Mucosa of descending colon (tissue), 3 donors: ENCODE results near the gene CRIP1. TPM values are rescaled to one million over a fixed set of nuclear protein-coding genes. Genes with fewer than 3 reads are reported as not detected.

Experiments
- ATAC-seq: fragments of 200-7000 bp; cut with Tn5 transposase; one replicate; pipeline ENCODE4 v1.9.1; 2020; ENCODE audit warnings: mild to moderate bottlenecking, moderate library complexity
- DNase-seq, 3 donors: peaks; one replicate each; pipeline ENCODE4 v3.0.0-alpha.2; 2020
- H3K36me3 ChIP-seq: fragments of 200-600 bp; one replicate; pipeline ENCODE4 v1.8.0; 2021; ENCODE audit warnings: low read depth, mild to moderate bottlenecking
- H3K4me1 ChIP-seq: fragments of 200-600 bp; one replicate; pipeline ENCODE4 v1.8.0; 2021; ENCODE audit warnings: low read depth, mild to moderate bottlenecking
- H3K4me3 ChIP-seq: fragments of 200-600 bp; one replicate; pipeline ENCODE4 v1.8.0; 2021; ENCODE audit warnings: mild to moderate bottlenecking
- H3K9me3 ChIP-seq: fragments of 200-600 bp; one replicate; pipeline ENCODE4 v1.8.0; 2021; ENCODE audit warnings: mild to moderate bottlenecking
- CTCF ChIP-seq: fragments of 200-600 bp; IDR thresholded peaks from one replicate; pipeline ENCODE4 v1.8.0; 2022; ENCODE audit warnings: antibody characterized with exemption, mild to moderate bottlenecking
- intact Hi-C, 2 donors: fragments of 100-400 bp; cut with DNase I in 1 of 2; cut with micrococcal nuclease in 1 of 2; formaldehyde crosslinking; loops; one replicate each; pipeline versions ENCODE4 v1.11.0 to v1.11.1; 2022; cut with DNase I, micrococcal nuclease
- total RNA-seq, 3 donors: library from RNA; stranded (reverse); fragmentation: NEBNext Ultra II Directional in 2 of 3; extraction: Animal tissue kit (Norgen Biotek cat#: 25700) in 2 of 3; gene quantifications; one replicate each; pipeline versions ENCODE4 v1.2.1 to v1.2.4, GENCODE V29; 2021 to 2023
- donor health status: DM: no; HTN: no; CAD: no; lungs with moderate emphysema.
- donor health status: DM: no; HTN: no; CAD: no.
- donor health status: DM: no; HTN: yes; CAD: no.

CRIP1 gene
- total RNA-seq, 3 donors from 2014 or later: 41.3 to 144 (median 142) TPM

GRCh38 chr14:105529569-105530284 is 43.0 kb downstream of the CRIP1 start:
- peaks cover 29% of the 10 kb centered on the region for H3K4me1 ChIP-seq
- ATAC-seq (peak; percentile 20), DNase-seq (peak; percentile 48 to 59 (median 54))
- no peaks in the 10 kb centered on the region for H3K36me3 ChIP-seq
- H3K9me3 ChIP-seq: no peaks in the 10 kb centered on the region
- intact Hi-C loops: loop anchor here in 1 of 2 donors (10.0 kb wide), 1 partner anchor 85 kb away; no protein-coding TSS in a partner anchor
- TF ChIP-seq CTCF: no peak
- H3K4me3 ChIP-seq: no peak overlapping the region

DNA sequence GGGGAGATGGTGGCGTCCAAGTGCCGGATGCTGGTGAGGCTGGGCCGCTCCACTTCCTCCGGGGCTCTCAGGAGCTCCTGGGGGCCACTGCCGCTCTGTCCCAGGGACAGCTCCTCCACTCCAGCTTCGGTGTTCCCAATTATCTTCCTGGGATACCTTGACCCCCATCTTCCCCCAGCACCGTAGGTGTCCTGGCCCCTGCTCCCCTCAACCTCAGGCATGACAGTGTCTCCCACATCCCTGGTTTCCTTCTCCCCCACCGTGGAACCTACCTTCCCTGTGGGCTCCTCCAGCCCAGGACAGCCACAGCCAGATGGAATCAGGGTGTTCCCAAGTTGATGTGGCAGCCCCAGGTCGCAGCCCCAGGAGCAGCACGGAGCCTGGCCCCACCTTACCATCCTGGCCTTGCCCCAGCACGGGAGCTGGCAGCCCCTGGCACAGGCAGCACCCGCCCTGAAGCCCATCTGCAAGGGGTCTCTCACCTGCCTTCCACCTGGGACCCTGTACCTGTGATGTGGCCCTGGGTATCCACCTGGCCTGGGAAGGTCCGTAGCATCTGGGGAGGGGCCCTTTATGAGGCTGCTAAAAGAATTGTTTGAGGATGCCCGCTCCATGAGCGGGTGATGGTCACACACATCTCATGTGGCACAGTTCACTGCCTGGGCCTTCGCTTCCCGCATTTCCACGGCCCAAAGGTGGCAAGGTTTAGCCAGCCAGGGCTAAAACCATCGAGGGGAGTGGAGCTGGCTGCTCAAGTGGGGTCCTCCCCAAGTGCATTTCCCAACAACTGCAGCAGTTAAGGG is 43.8 kb downstream of the CRIP1 start:
- no peak overlapping the region for H3K4me3 ChIP-seq
- ATAC-seq (no peak), DNase-seq (peak in 1 of 3 donors; percentile 68)
- H3K4me1 ChIP-seq: peaks cover 29% of the 10 kb centered on the region
- intact Hi-C loops: no loop called here
- no peaks in the 10 kb centered on the region for H3K36me3 ChIP-seq
- no peak for TF ChIP-seq CTCF
- H3K9me3 ChIP-seq: no peaks in the 10 kb centered on the region

GRCh38 chr14:105531088-105531893 is 44.6 kb downstream of the CRIP1 start:
- Histone ChIP-seq H3K4me1 (peaks cover 29% of the 10 kb centered on the region), H3K36me3 (no peaks in the 10 kb centered on the region), H3K4me3 (no peak overlapping the region), H3K9me3 (no peaks in the 10 kb centered on the region)
- intact Hi-C loops: no loop called here
- TF ChIP-seq CTCF: no peak
- no peak for ATAC-seq
- DNase-seq: no peak

- Histone ChIP-seq H3K36me3 (no peaks in the 10 kb centered on the region), H3K4me3 (no peak overlapping the region), H3K9me3 (no peaks in the 10 kb centered on the region), H3K4me1 (peaks cover 25% of the 10 kb centered on the region)
- DNase-seq (no peak), ATAC-seq (no peak)
- no peak for TF ChIP-seq CTCF
- intact Hi-C loops: no loop called here
Measured at GRCh38 chr14:105531894-105532623, 45.4 kb downstream of the CRIP1 start.

DNA sequence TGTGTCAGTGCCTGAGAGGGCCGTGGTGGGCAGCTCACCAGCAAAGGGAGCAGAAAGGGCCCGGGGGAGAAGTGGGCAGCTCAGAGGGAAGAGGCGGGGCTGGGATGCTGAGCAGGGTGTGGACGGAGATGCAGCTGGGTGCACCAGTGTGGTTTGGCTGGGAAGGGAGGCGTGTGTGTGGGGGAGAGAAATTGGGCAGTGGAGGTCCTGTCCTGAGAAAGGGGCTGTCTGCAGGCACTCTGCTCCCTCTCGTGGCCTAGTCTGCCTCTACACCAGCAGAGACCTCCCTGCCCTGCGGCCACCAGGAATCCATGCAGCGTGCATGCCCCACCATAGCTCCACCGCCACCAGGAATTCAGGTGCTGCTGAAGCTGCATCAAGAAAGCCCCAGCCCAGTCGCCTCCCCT is 46.1 kb downstream of the CRIP1 start:
- Histone ChIP-seq H3K4me1 (peaks cover 19% of the 10 kb centered on the region), H3K4me3 (no peak overlapping the region), H3K9me3 (no peaks in the 10 kb centered on the region), H3K36me3 (no peaks in the 10 kb centered on the region)
- intact Hi-C loops: no loop called here
- DNase-seq (peak in 1 of 3 donors; percentile 61), ATAC-seq (peak; percentile 2)
- TF ChIP-seq CTCF: no peak
